BLaER1 (cell line): ENCODE results near the gene HP.

Source experiments
- H3K27ac ChIP-seq: shearing (Covaris generic); formaldehyde crosslinking; 2 replicates; pipeline ENCODE4 v1.8.1; 2022
- H3K27me3 ChIP-seq: shearing (Covaris generic); formaldehyde crosslinking; 2 replicates; pipeline ENCODE4 v1.8.1; 2022
- H3K36me3 ChIP-seq: shearing (Covaris generic); formaldehyde crosslinking; 2 replicates; pipeline ENCODE4 v1.8.1; 2022
- H3K4me1 ChIP-seq: shearing (Covaris generic); formaldehyde crosslinking; 2 replicates; pipeline ENCODE4 v1.8.1; 2022
- H3K4me2 ChIP-seq: shearing (Covaris generic); formaldehyde crosslinking; 2 replicates; pipeline ENCODE4 v1.8.1; 2022
- H3K4me3 ChIP-seq: shearing (Covaris generic); formaldehyde crosslinking; 2 replicates; pipeline ENCODE4 v1.8.1; 2022
- H3K9ac ChIP-seq: shearing (Covaris generic); formaldehyde crosslinking; 2 replicates; pipeline ENCODE4 v1.8.1; 2022
- H3K9me3 ChIP-seq: shearing (Covaris generic); formaldehyde crosslinking; 2 replicates; pipeline ENCODE4 v1.8.1; 2022
- H4K20me1 ChIP-seq: shearing (Covaris generic); formaldehyde crosslinking; 2 replicates; pipeline ENCODE4 v1.8.1; 2022
- Cebpa-rat ChIP-seq: shearing (Covaris generic); IDR thresholded peaks from 2 replicates; pipeline ENCODE4 v1.8.1; 2022

HP gene

DNA sequence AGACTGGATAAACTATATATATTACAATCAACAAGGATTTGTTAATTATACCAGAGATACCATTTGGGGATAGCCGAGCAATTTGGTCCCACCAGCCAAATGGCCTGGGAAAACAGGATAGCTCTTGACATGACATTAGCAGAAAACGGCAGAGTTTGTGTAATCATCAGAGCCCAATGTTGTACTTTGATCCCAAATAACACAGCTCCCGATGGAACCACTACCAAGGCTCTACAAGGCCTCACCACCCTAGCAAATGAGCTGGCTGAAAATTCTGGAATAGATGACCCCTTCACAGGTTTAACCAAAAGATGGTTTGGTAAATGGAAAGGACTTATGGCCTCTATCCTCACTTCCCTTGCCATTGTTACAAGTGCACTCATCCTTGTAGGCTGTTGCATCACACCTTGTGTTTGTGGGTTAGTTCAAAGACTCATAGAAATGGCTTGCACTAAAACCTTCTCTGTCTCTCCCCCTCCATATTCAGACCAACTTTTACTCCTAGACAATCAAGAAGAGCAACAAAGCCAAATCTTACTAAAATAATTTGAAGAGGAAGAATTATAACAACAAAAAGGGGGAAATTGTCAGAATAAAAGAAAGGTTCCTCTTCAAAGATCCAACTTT is 29.6 kb downstream of the HP start:
- Histone ChIP-seq H3K4me3 (no peak overlapping the region), H3K36me3 (peaks cover 62% of the 10 kb centered on the region), H3K27ac (no peak overlapping the region), H3K4me1 (no peaks in the 10 kb centered on the region), H3K9ac (no peak overlapping the region), H3K9me3 (peaks cover 32% of the 10 kb centered on the region), H3K27me3 (no peaks in the 10 kb centered on the region), H3K4me2 (no peak overlapping the region), H4K20me1 (no peaks in the 10 kb centered on the region)
- no peak for TF ChIP-seq Cebpa-rat

DNA sequence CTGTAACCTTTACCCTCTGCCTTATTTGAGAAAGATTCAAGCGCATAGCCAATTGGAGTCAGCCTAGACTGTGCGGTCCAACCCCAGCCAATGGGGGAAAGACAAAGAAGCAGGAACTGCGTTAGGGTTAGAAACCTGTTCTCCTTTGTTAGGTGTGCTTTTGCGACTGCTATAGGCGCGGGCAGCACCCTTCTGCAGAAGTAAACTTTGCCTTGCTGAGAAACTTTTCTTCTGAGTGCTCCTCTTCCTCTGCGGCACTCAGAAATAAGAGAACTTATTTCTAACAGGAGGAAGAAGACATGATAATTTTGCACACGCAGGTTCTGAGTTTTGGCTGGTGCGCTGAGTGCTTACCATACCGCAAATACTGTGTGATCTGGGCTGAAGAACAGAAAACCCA is 30.1 kb downstream of the HP start:
- H3K27ac ChIP-seq = no peak overlapping the region
- no peak overlapping the region for H3K4me2 ChIP-seq
- no peak overlapping the region for H3K9ac ChIP-seq
- peaks cover 63% of the 10 kb centered on the region for H3K36me3 ChIP-seq
- no peaks in the 10 kb centered on the region for H3K27me3 ChIP-seq
- H4K20me1 ChIP-seq = peaks cover 3% of the 10 kb centered on the region; the same call in 1 of the 2 replicates
- TF ChIP-seq Cebpa-rat = no peak
- no peak overlapping the region for H3K4me3 ChIP-seq
- H3K4me1 ChIP-seq = no peaks in the 10 kb centered on the region
- peaks cover 30% of the 10 kb centered on the region for H3K9me3 ChIP-seq

DNA sequence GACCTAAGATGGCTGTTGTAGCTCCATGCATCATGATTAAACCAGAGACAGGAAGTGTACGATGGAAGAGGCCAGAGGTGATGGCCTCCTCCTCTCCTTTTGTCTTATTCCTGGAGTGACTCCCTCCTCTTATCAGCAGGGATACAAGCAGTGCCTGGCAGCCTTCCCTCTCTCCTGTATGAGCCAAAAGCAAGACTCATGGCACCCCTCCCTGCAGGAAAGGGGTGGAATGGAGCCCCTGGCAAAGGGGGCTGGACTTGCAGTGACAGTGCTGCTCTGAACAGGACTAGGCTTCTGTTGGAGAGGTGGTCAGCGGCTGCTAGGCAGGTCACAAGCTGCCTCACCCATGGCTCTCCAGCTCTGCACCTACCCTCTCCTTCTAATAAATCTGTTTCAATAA is 30.7 kb downstream of the HP start:
- Histone ChIP-seq H3K4me2 (no peak overlapping the region), H3K27ac (no peak overlapping the region), H3K9me3 (peaks cover 25% of the 10 kb centered on the region), H3K4me3 (no peak overlapping the region), H3K4me1 (no peaks in the 10 kb centered on the region), H3K36me3 (peaks cover 69% of the 10 kb centered on the region), H4K20me1 (peaks cover 8% of the 10 kb centered on the region), H3K27me3 (no peaks in the 10 kb centered on the region), H3K9ac (no peak overlapping the region)
- no peak for TF ChIP-seq Cebpa-rat

DNA sequence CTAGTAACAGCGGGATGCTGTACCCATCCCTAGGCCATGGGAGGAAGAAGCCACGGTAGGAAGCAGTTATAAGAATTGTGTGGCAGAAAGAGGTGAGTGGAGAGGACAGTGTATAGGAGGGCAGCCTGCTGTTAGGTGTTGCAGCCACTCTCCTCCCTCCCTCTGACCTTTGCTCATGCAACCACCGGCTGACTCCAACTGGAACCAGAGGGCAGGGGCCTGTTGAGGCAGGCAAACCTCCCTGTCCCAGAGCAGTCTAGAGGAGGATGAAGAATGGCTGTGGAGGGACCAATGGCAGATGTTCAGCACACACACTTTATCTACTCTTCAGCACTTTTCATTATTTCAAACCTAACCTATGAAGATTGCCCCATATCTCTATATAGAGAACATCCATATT is 36.9 kb downstream of the HP start:
- no peak for TF ChIP-seq Cebpa-rat
- Histone ChIP-seq H3K4me2 (peak overlapping the region; percentile 95; the same call in 1 of the 2 replicates), H3K4me3 (no peak overlapping the region), H3K9ac (no peak overlapping the region), H3K27ac (no peak overlapping the region), H4K20me1 (peaks cover 57% of the 10 kb centered on the region), H3K36me3 (peaks cover 58% of the 10 kb centered on the region), H3K4me1 (peaks cover 40% of the 10 kb centered on the region), H3K9me3 (no peaks in the 10 kb centered on the region), H3K27me3 (no peaks in the 10 kb centered on the region)

DNA sequence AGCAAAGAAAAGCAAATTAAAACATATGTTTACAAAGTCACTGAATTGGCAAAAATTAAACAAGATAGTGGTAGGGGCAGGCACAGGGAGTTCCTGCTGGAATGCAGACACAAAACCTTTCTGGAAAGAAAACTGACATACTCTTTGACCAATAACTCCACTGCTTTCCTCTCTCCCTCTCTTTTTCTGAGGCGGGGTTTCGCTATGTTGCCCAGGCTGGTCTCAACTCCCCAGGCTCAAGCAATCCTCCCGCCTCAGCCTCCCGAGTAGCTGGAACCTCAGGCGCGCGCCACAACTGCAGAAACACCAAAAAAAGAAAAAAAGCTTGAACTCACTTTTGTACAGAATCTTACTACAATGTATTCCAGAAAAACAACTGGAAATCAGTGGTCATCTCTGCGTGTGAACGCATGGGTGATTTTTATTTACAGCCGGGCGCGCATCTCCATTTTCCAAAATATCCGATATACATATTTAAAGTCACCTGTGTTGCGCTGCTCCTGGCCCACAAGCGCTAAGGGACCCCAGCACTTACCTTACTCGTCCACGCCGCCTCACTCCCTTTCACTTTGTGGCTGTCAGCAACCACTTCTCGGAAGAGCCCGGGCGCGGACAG is 38.6 kb downstream of the HP start:
- TF ChIP-seq Cebpa-rat = no peak
- Histone ChIP-seq H3K4me1 (peaks cover 40% of the 10 kb centered on the region), H3K4me3 (peak overlapping the region; percentile 96), H3K9me3 (no peaks in the 10 kb centered on the region), H4K20me1 (peaks cover 72% of the 10 kb centered on the region), H3K27me3 (no peaks in the 10 kb centered on the region), H3K4me2 (peak overlapping the region; percentile 95), H3K9ac (peak overlapping the region; percentile 90), H3K36me3 (peaks cover 58% of the 10 kb centered on the region), H3K27ac (peak overlapping the region; percentile 77)

DNA sequence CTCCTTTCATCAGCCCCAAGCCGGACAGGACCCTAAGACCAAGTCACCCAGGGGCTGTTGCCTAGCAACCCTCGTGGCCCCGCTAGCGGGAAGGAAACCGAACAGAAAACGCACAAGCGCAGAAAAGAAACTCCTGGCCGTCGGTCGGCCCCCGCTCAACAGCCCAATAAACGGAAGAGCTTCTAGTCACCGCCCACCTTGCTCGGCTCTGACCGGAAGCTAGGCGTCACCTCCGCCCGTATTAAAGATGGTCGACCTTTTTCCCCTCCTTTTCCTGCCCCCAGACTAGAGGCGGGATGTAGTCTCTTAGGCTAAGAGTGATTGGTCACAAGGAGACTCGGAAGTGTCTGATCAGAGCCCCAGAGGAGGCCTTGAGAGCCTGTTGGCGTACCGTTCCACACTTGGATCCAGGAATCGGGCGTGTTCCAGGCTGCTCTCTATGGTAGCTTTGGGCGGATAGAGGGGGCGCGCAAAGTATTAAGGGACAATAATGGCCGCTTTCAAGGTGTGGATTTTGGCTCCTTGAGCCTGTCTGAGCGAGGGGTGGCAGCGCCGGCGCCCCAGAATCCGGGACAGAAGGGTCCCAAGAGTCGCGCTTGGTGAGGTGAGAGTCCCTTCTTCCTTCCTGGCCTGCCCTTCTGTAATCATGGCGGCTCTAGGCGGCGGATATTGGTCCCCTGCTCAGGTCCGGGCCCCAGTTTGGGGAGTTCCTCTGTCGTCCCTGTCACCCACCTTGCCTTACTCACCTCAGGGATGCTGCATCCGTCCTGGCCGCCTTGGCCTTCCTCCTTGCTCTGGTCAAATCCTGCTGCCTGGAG is 39.4 kb downstream of the HP start, which contains the start of the genes DHX38 and TXNL4B:
TSS of gene DHX38 (plus strand) at position 400 of the 818 bp plus-strand sequence. CDS start 2,311 bp downstream, outside the sequence.
TSS of gene TXNL4B (minus strand) at position 173 of the 818 bp plus-strand sequence. CDS start 2,871 bp downstream, outside the sequence.
- Histone ChIP-seq H3K4me3 (peak within 1 kb of the TSS; percentile 96), H3K4me2 (peak within 1 kb of the TSS; percentile 97), H4K20me1 (peaks cover 77% of the 10 kb centered on the region), H3K9me3 (no peaks in the 10 kb centered on the region), H3K27ac (peak within 1 kb of the TSS; percentile 88), H3K36me3 (peaks cover 58% of the 10 kb centered on the region), H3K9ac (peak within 1 kb of the TSS; percentile 90), H3K27me3 (no peaks in the 10 kb centered on the region), H3K4me1 (peaks cover 40% of the 10 kb centered on the region)
- TF ChIP-seq Cebpa-rat = no peak

DNA sequence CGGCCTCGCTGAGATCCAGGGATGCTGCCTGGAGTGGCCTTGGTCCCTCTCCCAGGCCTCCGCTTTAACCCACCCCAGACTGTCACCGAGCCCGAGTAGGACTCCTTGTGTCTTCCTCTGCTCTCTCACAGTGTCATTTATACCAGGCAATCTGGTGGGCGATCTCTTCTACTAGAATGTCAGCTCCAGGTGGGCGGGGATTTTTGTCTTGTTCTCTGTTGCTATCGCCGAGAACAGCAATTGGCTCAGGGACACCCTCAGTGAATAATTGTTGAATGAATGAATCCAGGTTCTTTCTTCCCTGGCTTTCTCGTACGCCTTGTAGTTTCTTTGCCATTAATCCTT is 39.9 kb downstream of the HP start:
- Histone ChIP-seq H3K36me3 (peaks cover 58% of the 10 kb centered on the region), H3K4me3 (peak overlapping the region; percentile 96), H4K20me1 (peaks cover 82% of the 10 kb centered on the region), H3K9me3 (no peaks in the 10 kb centered on the region), H3K27ac (peak overlapping the region; percentile 88), H3K4me2 (peak overlapping the region; percentile 97), H3K27me3 (no peaks in the 10 kb centered on the region), H3K4me1 (peaks cover 40% of the 10 kb centered on the region), H3K9ac (peak overlapping the region; percentile 90)
- TF ChIP-seq Cebpa-rat = no peak

DNA sequence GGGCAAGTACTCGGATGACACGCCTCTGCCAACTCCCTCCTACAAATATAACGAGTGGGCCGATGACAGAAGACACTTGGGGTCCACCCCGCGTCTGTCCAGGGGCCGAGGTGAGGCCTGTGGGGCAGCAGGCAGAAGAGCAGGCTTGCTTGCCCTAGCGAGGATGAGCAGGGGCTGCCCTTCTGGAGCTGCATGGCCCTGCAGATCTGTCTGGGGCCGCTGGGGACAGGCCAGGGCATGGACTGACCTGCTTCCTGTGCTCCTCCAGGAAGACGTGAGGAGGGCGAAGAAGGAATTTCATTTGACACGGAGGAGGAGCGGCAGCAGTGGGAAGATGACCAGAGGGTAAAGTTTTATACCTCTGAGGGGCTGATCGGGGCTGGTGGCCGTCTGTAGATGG is 44.6 kb downstream of the HP start:
- Histone ChIP-seq H3K4me2 (no peak overlapping the region), H3K4me1 (peaks cover 27% of the 10 kb centered on the region), H3K27me3 (no peaks in the 10 kb centered on the region), H3K36me3 (peaks cover 83% of the 10 kb centered on the region), H4K20me1 (peaks cover 63% of the 10 kb centered on the region), H3K9ac (no peak overlapping the region), H3K9me3 (no peaks in the 10 kb centered on the region), H3K4me3 (no peak overlapping the region), H3K27ac (no peak overlapping the region)
- no peak for TF ChIP-seq Cebpa-rat

DNA sequence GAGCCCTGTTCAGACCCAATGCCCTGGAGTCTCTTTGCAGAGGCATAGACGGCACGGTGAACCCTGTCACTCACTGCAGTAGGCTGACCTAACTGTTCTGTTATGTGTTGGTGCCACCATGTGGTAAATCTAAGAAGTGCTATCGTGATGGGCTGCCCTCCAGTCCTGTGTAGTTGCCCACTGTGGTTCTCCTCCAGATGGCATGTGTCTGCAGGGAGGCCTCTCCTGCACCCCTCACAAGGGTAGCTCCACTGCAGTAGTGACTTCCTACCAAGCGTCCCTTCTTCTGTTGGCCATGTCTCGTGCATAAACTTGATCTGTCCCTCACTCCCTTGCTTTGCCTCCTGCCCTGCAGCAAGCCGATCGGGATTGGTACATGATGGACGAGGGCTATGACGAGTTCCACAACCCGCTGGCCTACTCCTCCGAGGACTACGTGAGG is 45.1 kb downstream of the HP start:
- H3K4me2 ChIP-seq = no peak overlapping the region
- peaks cover 59% of the 10 kb centered on the region for H4K20me1 ChIP-seq
- no peak overlapping the region for H3K4me3 ChIP-seq
- TF ChIP-seq Cebpa-rat = no peak
- no peak overlapping the region for H3K9ac ChIP-seq
- H3K27ac ChIP-seq = no peak overlapping the region
- H3K4me1 ChIP-seq = peaks cover 25% of the 10 kb centered on the region
- H3K27me3 ChIP-seq = no peaks in the 10 kb centered on the region
- no peaks in the 10 kb centered on the region for H3K9me3 ChIP-seq
- H3K36me3 ChIP-seq = peaks cover 87% of the 10 kb centered on the region
